HepG2 (cell line): ENCODE results near the gene TUBA4B. TPM values are rescaled to one million over a fixed set of nuclear protein-coding genes. Genes with fewer than 3 reads are reported as not detected.

Experiments used
- BCLAF1 ChIP-seq: fragments of 450-650 bp; IDR thresholded peaks from 2 replicates; pipeline ENCODE4 v1.6.1; 2017; ENCODE audit warnings: mild to moderate bottlenecking
- ELF3 ChIP-seq: IDR thresholded peaks from 2 replicates; pipeline ENCODE4 v1.6.1; 2016; ENCODE audit warnings: missing genetic modification reagents, missing compliant biosample characterization
- HNF1B ChIP-seq: sonication (generic); formaldehyde crosslinking; IDR thresholded peaks from 2 replicates; pipeline ENCODE4 v1.5.1; 2020; ENCODE audit warnings: mild to moderate bottlenecking, moderate library complexity, missing genetic modification reagents
- IKZF4 ChIP-seq: sonication (generic); formaldehyde crosslinking; IDR thresholded peaks from 2 replicates; pipeline ENCODE4 v1.5.1; 2020; ENCODE audit warnings: borderline replicate concordance, mild to moderate bottlenecking, low read depth, missing genetic modification reagents; ENCODE audit errors: not compliant biosample characterization
- KLF15 ChIP-seq: sonication (generic); formaldehyde crosslinking; IDR thresholded peaks from 2 replicates; pipeline ENCODE4 v1.8.1; 2023; ENCODE audit warnings: borderline replicate concordance, mild to moderate bottlenecking, inconsistent platforms, missing genetic modification reagents, mixed read lengths
- LCORL ChIP-seq, 2 experiments: fragments of 450-650 bp in 1 of 2; sonication (generic) in 1 of 2; formaldehyde crosslinking in 1 of 2; IDR thresholded peaks; 2 replicates each; pipeline versions ENCODE4 v1.5.0 to v1.6.1; 2017 to 2020; ENCODE audit warnings: antibody characterized with exemption in 1 of 2, missing genetic modification reagents in 1 of 2
- NFATC3 ChIP-seq: sonication (generic); formaldehyde crosslinking; IDR thresholded peaks from 2 replicates; pipeline ENCODE4 v1.5.1; 2020; ENCODE audit warnings: mild to moderate bottlenecking, missing genetic modification reagents
- SALL2 ChIP-seq: sonication (generic); formaldehyde crosslinking; IDR thresholded peaks from 2 replicates; pipeline ENCODE4 v1.8.1; 2023; ENCODE audit warnings: mild to moderate bottlenecking, missing genetic modification reagents, inconsistent platforms
- SAP130 ChIP-seq: IDR thresholded peaks from 2 replicates; pipeline ENCODE4 v1.6.1; 2016; ENCODE audit warnings: low read depth
- TFDP2 ChIP-seq: sonication (generic); formaldehyde crosslinking; IDR thresholded peaks from 2 replicates; pipeline ENCODE4 v1.4.0; 2020; ENCODE audit warnings: missing genetic modification reagents
- ZKSCAN8 ChIP-seq: IDR thresholded peaks from 2 replicates; pipeline ENCODE4 v1.6.1; 2016; ENCODE audit warnings: borderline replicate concordance, missing genetic modification reagents, missing compliant biosample characterization
- ZNF281 ChIP-seq: sonication (generic); formaldehyde crosslinking; IDR thresholded peaks from 2 replicates; pipeline ENCODE4 v1.4.0; 2020; ENCODE audit warnings: missing genetic modification reagents, borderline replicate concordance
- ZNF333 ChIP-seq: sonication (generic); formaldehyde crosslinking; IDR thresholded peaks from 2 replicates; pipeline ENCODE4 v1.4.0; 2020; ENCODE audit warnings: mild to moderate bottlenecking, missing genetic modification reagents, borderline replicate concordance
- ZNF430 ChIP-seq: sonication (generic); formaldehyde crosslinking; IDR thresholded peaks from 2 replicates; pipeline ENCODE4 v1.9.0; 2021; ENCODE audit warnings: mild to moderate bottlenecking, missing genetic modification reagents
- ZNF777 ChIP-seq: sonication (generic); formaldehyde crosslinking; IDR thresholded peaks from 2 replicates; pipeline ENCODE4 v1.4.0; 2020; ENCODE audit warnings: missing genetic modification reagents
- polyA plus RNA-seq, 8 experiments: library from polyadenylated mRNA; depleted of rRNA in 3 of 8; stranded (reverse) in 7 of 8; unstranded in 1 of 8; fragments of >200 nt; fragmentation: Illumina TruSeq in 4 of 8; extraction: Trizol in 4 of 8; gene quantifications; 2 replicates each; pipeline versions ENCODE4 v1.2.1 to v1.2.3, GENCODE V29; 2011 to 2016; ENCODE audit warnings: low read depth in 4 of 8, missing spikeins in 1 of 8, mixed read lengths in 1 of 8; ENCODE audit not compliant: insufficient read depth in 1 of 8
- total RNA-seq, 5 experiments: library from RNA; depleted of rRNA; stranded (reverse); fragments of >200 nt; fragmentation: Illumina TruSeq; extraction: Trizol; gene quantifications; 2 replicates each; pipeline ENCODE4 v1.2.3, GENCODE V29; 2016; ENCODE audit warnings: low read depth in 1 of 5

The TUBA4B gene
- total and polyA plus RNA-seq, 2 of the 13 experiments (the other 11 are each of a cell fraction or from before 2014, with no cell fraction given), result 0.18 to 0.22 TPM

GRCh38 chr2:219308142-219309101, 55.4 kb downstream of the TUBA4B start (continued):
- TF ChIP-seq BCLAF1 (no peak), ELF3 (CRISPR knock-in tag) (peak; percentile 81), TFDP2 (CRISPR knock-in tag) (peak; percentile 66), ZNF281 (CRISPR knock-in tag) (peak; percentile 84; the same call in 1 of the 2 replicates), SAP130 (CRISPR knock-in tag) (peak; percentile 84), HNF1B (CRISPR knock-in tag) (0 out of 2 replicates have a peak, but pooled peaks have one; percentile 25), NFATC3 (CRISPR knock-in tag) (no peak), IKZF4 (CRISPR knock-in tag) (peak; percentile 76), KLF15 (CRISPR knock-in tag) (peak; percentile 98; the same call in 1 of the 2 replicates), ZNF777 (CRISPR knock-in tag) (peak; percentile 79; the same call in 1 of the 2 replicates), SALL2 (CRISPR knock-in tag) (peak; percentile 95), ZNF430 (CRISPR knock-in tag) (peak; percentile 88; the same call in 1 of the 2 replicates), ZNF333 (CRISPR knock-in tag) (peak; percentile 95; the same call in 1 of the 2 replicates), ZKSCAN8 (CRISPR knock-in tag) (peak; percentile 73), LCORL (IDR thresholded peaks at IDR 0.05) (no peak), LCORL (CRISPR knock-in tag; IDR thresholded peaks at IDR 0.05) (0 out of 2 replicates have a peak, but pooled peaks have one; percentile 23)
